H9 (cell line): ENCODE results near the gene APOL1. TPM values are rescaled to one million over a fixed set of nuclear protein-coding genes. Genes with fewer than 3 reads are reported as not detected.

ENCODE experiments used
- DNase-seq: peaks from one replicate; pipeline ENCODE4 v3.0.0-alpha.2; 2017
- H2AFZ ChIP-seq: one replicate; pipeline ENCODE4 v1.6.1; 2013; ENCODE audit warnings: mild to moderate bottlenecking, low read length, control low read depth, moderate library complexity
- H2AK5ac ChIP-seq: 2 replicates; pipeline ENCODE4 v1.6.1; 2013; ENCODE audit warnings: low read length, control low read depth, mixed read lengths; ENCODE audit not compliant: insufficient read length
- H2BK120ac ChIP-seq: one replicate; pipeline ENCODE4 v1.6.1; 2013; ENCODE audit warnings: low read depth, mild to moderate bottlenecking, low read length, control low read depth, inconsistent platforms; ENCODE audit not compliant: poor library complexity, severe bottlenecking
- H2BK12ac ChIP-seq: 2 replicates; pipeline ENCODE4 v1.6.1; 2013; ENCODE audit warnings: low read length, control low read depth, mixed read lengths, low read depth; ENCODE audit not compliant: insufficient read length
- H2BK15ac ChIP-seq: 2 replicates; pipeline ENCODE4 v1.6.1; 2013; ENCODE audit warnings: low read depth, low read length, control low read depth
- H2BK20ac ChIP-seq: one replicate; pipeline ENCODE4 v1.6.1; 2013; ENCODE audit warnings: low read depth, mild to moderate bottlenecking, low read length, control low read depth, inconsistent platforms; ENCODE audit not compliant: poor library complexity, severe bottlenecking
- H2BK5ac ChIP-seq: 2 replicates; pipeline ENCODE4 v1.6.1; 2013; ENCODE audit warnings: low read length, control low read depth, mixed read lengths; ENCODE audit not compliant: insufficient read length
- H3K14ac ChIP-seq: 2 replicates; pipeline ENCODE4 v1.6.1; 2013; ENCODE audit warnings: low read length, control low read depth; ENCODE audit not compliant: insufficient read depth
- H3K18ac ChIP-seq: 2 replicates; pipeline ENCODE4 v1.6.1; 2013; ENCODE audit warnings: low read depth, mild to moderate bottlenecking, mixed read lengths, low read length, control low read depth; ENCODE audit not compliant: insufficient read length
- H3K23ac ChIP-seq: 2 replicates; pipeline ENCODE4 v1.6.1; 2013; ENCODE audit warnings: low read length, control low read depth, mixed read lengths, low read depth; ENCODE audit not compliant: insufficient read length
- H3K23me2 ChIP-seq: 2 replicates; pipeline ENCODE4 v1.6.1; 2013; ENCODE audit warnings: low read depth, mild to moderate bottlenecking, mixed read lengths, low read length, control low read depth; ENCODE audit not compliant: insufficient read length, poor library complexity, severe bottlenecking
- H3K27ac ChIP-seq: 2 replicates; pipeline ENCODE4 v1.5.1; 2013; ENCODE audit warnings: low read length, control low read depth, mixed read lengths, low read depth; ENCODE audit not compliant: insufficient read length
- H3K27me3 ChIP-seq: 2 replicates; pipeline ENCODE4 v1.6.1; 2013; ENCODE audit warnings: low read length, control low read depth, inconsistent platforms; ENCODE audit not compliant: insufficient read depth
- H3K4ac ChIP-seq: 2 replicates; pipeline ENCODE4 v1.6.1; 2013; ENCODE audit warnings: low read depth, mild to moderate bottlenecking, control low read depth, inconsistent platforms, low read length, moderate library complexity
- H3K4me1 ChIP-seq: 2 replicates; pipeline ENCODE4 v1.6.1; 2013; ENCODE audit warnings: low read length, control low read depth, inconsistent platforms; ENCODE audit not compliant: insufficient read depth
- H3K4me2 ChIP-seq: 2 replicates; pipeline ENCODE4 v1.6.1; 2013; ENCODE audit warnings: low read length, control low read depth, mixed read lengths; ENCODE audit not compliant: insufficient read length, insufficient read depth
- H3K56ac ChIP-seq: 2 replicates; pipeline ENCODE4 v1.6.1; 2013; ENCODE audit warnings: low read depth, mild to moderate bottlenecking, mixed read lengths, low read length, control low read depth; ENCODE audit not compliant: insufficient read length
- H3K79me1 ChIP-seq: 2 replicates; pipeline ENCODE4 v1.6.1; 2013; ENCODE audit warnings: low read depth, mild to moderate bottlenecking, moderate library complexity, low read length, control low read depth, inconsistent platforms; ENCODE audit not compliant: insufficient read depth, poor library complexity, severe bottlenecking
- H3K79me2 ChIP-seq: 2 replicates; pipeline ENCODE4 v1.6.1; 2013; ENCODE audit warnings: low read length, control low read depth, inconsistent platforms; ENCODE audit not compliant: insufficient read depth
- H3K9ac ChIP-seq: 2 replicates; pipeline ENCODE4 v1.6.1; 2013; ENCODE audit warnings: low read length, control low read depth, mixed read lengths; ENCODE audit not compliant: insufficient read length; ENCODE audit errors: extremely low read depth
- H3K9me3 ChIP-seq: one replicate; pipeline ENCODE4 v1.6.1; 2013; ENCODE audit warnings: low read depth, low read length, inconsistent platforms; ENCODE audit not compliant: control insufficient read depth
- H3T11ph ChIP-seq: one replicate; pipeline ENCODE4 v1.6.1; 2013; ENCODE audit warnings: mild to moderate bottlenecking, low read length, control low read depth, inconsistent platforms
- H4K20me1 ChIP-seq: one replicate; pipeline ENCODE4 v1.6.1; 2013; ENCODE audit not compliant: control insufficient read depth, insufficient read length, insufficient read depth
- H4K5ac ChIP-seq: 2 replicates; pipeline ENCODE4 v1.6.1; 2013; ENCODE audit warnings: low read depth, mild to moderate bottlenecking, mixed read lengths, low read length, control low read depth; ENCODE audit not compliant: insufficient read length
- H4K8ac ChIP-seq: replicated peaks from 2 replicates; pipeline ENCODE4 v1.6.1; 2013; ENCODE audit warnings: low read length, control low read depth, mixed read lengths, low read depth; ENCODE audit not compliant: insufficient read length
- H4K91ac ChIP-seq: 2 replicates; pipeline ENCODE4 v1.6.1; 2013; ENCODE audit warnings: low read depth, mild to moderate bottlenecking, moderate library complexity, mixed read lengths, low read length, control low read depth; ENCODE audit not compliant: insufficient read length
- H3K27ac Mint-ChIP-seq, 3 experiments: 2 replicates in 2 of 3; 3 replicates in 1 of 3; pipeline ENCODE4 v1.8.0; 2020 to 2021; ENCODE audit warnings: mixed read lengths in 3 of 3, mild to moderate bottlenecking in 1 of 3, moderate library complexity in 1 of 3
- H3K27me3 Mint-ChIP-seq: 2 replicates; pipeline ENCODE4 v1.8.0; 2021; ENCODE audit warnings: low read depth, mild to moderate bottlenecking, moderate library complexity, mixed read lengths
- H3K36me3 Mint-ChIP-seq, 3 experiments: 2 replicates in 2 of 3; 3 replicates in 1 of 3; pipeline ENCODE4 v1.8.0; 2020 to 2021; ENCODE audit warnings: low read depth in 3 of 3, mixed read lengths in 3 of 3; ENCODE audit not compliant: insufficient read depth in 1 of 3
- H3K4me1 Mint-ChIP-seq, 2 experiments: 2 replicates each; pipeline ENCODE4 v1.8.0; 2020; ENCODE audit warnings: mixed read lengths in 2 of 2
- H3K4me3 Mint-ChIP-seq, 2 experiments: 2 replicates in 1 of 2; 3 replicates in 1 of 2; pipeline ENCODE4 v1.8.0; 2020 to 2021; ENCODE audit warnings: mild to moderate bottlenecking in 2 of 2, mixed read lengths in 2 of 2, moderate library complexity in 1 of 2
- H3K9me3 Mint-ChIP-seq, 2 experiments: 2 replicates in 1 of 2; 3 replicates in 1 of 2; pipeline ENCODE4 v1.8.0; 2020; ENCODE audit warnings: mild to moderate bottlenecking in 2 of 2, mixed read lengths in 2 of 2, moderate library complexity in 1 of 2
- CTCF ChIP-seq: fragments of 200-600 bp; sonication (generic); conservative IDR thresholded peaks from 3 replicates; pipeline ENCODE4 v1.8.0; 2021; ENCODE audit warnings: antibody characterized with exemption, mild to moderate bottlenecking
- WGBS: extraction: QIAGEN DNeasy Blood & Tissue Kit; methylation state at CpG from one replicate; pipeline ENCODE4 v1.1.7; 2013; ENCODE audit warnings: missing lambda C conversion rate, low lambda C conversion rate, mixed read lengths; ENCODE audit not compliant: insufficient read length; ENCODE audit errors: extremely low coverage; 5-methylcytosine and 5-hydroxymethylcytosine counted together
- total RNA-seq: library from RNA; stranded (reverse); gene quantifications from 2 replicates; pipeline ENCODE4 v1.2.1, GENCODE V29; 2021

The APOL1 gene
- total RNA-seq, 1 experiment from 2014 or later, result not detected

DNA sequence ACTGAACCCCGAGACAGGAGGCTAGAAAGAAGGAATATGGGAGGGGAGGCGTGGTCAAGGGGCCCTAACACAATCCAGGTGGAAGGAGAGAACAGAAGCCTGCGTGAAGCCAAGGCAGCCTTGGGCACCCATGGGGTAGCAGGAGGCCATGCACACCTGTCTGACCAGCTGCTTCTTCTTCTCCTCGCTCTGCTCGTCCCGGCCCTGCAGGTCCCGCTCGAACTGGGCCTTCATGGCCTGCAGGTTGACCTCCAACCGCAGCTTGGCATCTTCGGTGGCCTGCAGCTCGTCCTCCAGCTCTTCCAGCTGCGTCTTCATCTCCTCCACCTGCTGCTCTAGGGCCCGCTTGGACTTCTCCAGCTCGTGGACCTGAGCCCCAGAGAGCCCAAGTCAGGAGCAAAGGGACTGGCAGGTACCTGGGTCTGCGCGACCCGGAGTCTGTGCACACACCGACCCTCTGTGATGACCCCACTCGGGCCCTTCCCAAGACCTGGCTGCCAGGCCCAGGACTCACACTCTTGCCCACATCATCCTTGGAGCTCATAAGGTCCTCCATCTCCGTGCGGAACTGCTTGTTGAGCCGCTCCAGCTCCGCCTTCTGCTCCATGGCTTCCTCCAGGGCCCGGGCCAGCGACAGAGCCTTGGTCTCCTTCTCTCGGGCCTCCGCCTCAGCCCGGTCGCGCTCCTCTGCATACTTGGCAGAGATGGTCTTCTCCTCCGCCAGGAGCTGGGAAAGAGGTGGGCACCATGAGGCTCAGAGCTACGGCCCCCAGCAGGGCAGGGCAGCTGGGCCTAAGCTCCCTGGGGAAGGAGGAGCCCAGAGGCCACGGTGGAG, 35.9 kb downstream of the APOL1 start:
- Histone ChIP-seq H4K91ac (no peak overlapping the region), H3K79me1 (no peaks in the 10 kb centered on the region), H2AK5ac (no peak overlapping the region), H3K23me2 (no peaks in the 10 kb centered on the region), H2AFZ (no peak overlapping the region), H3T11ph (no peak overlapping the region), H3K23ac (no peak overlapping the region), H3K9ac (no peak overlapping the region), H2BK5ac (no peak overlapping the region), H3K27ac (no peak overlapping the region), H3K18ac (no peak overlapping the region), H4K8ac (no peak overlapping the region), H3K4ac (no peak overlapping the region), H2BK12ac (no peak overlapping the region), H2BK20ac (no peak overlapping the region), H3K79me2 (no peaks in the 10 kb centered on the region), H2BK120ac (no peak overlapping the region), H4K20me1 (no peaks in the 10 kb centered on the region), H3K14ac (no peak overlapping the region), H2BK15ac (no peak overlapping the region), H3K9me3 (no peaks in the 10 kb centered on the region), H4K5ac (no peak overlapping the region), H3K56ac (no peak overlapping the region), H3K4me2 (no peak overlapping the region), H3K27me3 (no peaks in the 10 kb centered on the region), H3K4me1 (no peaks in the 10 kb centered on the region)
- no peak overlapping the region; a peak in 2 of 7 replicates for H3K27ac Mint-ChIP-seq
- WGBS, result no CpG with 5 or more reads among the region's 33 CpGs
- H3K4me1 Mint-ChIP-seq, result peaks cover 2 to 9% of the 10 kb centered on the region in 2 experiments; a peak in 3 of 4 replicates
- TF ChIP-seq CTCF, result no peak
- no peaks in the 10 kb centered on the region for H3K27me3 Mint-ChIP-seq
- H3K4me3 Mint-ChIP-seq, result no peak overlapping the region
- no peak for DNase-seq
- peaks cover 66 to 95% (median 90%) of the 10 kb centered on the region in 3 experiments for H3K36me3 Mint-ChIP-seq
- H3K9me3 Mint-ChIP-seq, result peaks cover 5 to 6% of the 10 kb centered on the region in 2 experiments; a peak in 3 of 5 replicates
